Esophagus muscularis mucosa (tissue), 4 donors: Measurements from ENCODE around the gene CDH8. TPM values are rescaled to one million over a fixed set of nuclear protein-coding genes. Genes with fewer than 3 reads are reported as not detected.

Experiments used
- DNase-seq: peaks from one replicate; pipeline ENCODE4 v3.0.0-alpha.2; 2017; ENCODE audit errors: extremely low spot score
- H3K27ac ChIP-seq, 4 donors: fragments of 200-600 bp; sonication (generic); replicated peaks in 1 of 4; 1 replicate in 3 of 4; 2 replicates in 1 of 4; pipeline ENCODE4 v1.5.1; 2016 to 2019; ENCODE audit warnings: mild to moderate bottlenecking in 1 of 4
- H3K27me3 ChIP-seq, 4 donors: fragments of 200-600 bp; sonication (generic); one replicate each; pipeline versions ENCODE4 v1.5.1 to v1.6.0; 2016 to 2019
- H3K36me3 ChIP-seq, 4 donors: fragments of 200-600 bp; sonication (generic); one replicate each; pipeline ENCODE4 v1.5.1; 2016 to 2019
- H3K4me1 ChIP-seq, 4 donors: fragments of 200-600 bp; sonication (generic); one replicate each; pipeline ENCODE4 v1.5.1; 2016 to 2019
- H3K4me3 ChIP-seq, 4 donors: fragments of 200-600 bp; sonication (generic); 1 replicate in 2 of 4; 2 replicates in 2 of 4; pipeline ENCODE4 v1.5.1; 2016 to 2019; ENCODE audit warnings: mild to moderate bottlenecking in 4 of 4, moderate library complexity in 1 of 4
- H3K9me3 ChIP-seq, 4 donors: fragments of 200-600 bp; sonication (generic); 1 replicate in 3 of 4; 2 replicates in 1 of 4; pipeline ENCODE4 v1.5.1; 2016 to 2019
- CTCF ChIP-seq, 3 experiments: fragments of 200-600 bp in 2 of 3; fragments of 450-650 bp in 1 of 3; sonication (generic) in 2 of 3; IDR thresholded peaks; one replicate each; pipeline ENCODE4 v1.5.1; 2017 to 2019; ENCODE audit warnings: antibody characterized with exemption in 3 of 3, mild to moderate bottlenecking in 2 of 3, moderate library complexity in 1 of 3
- EP300 ChIP-seq: sonication (generic); formaldehyde crosslinking; IDR thresholded peaks from one replicate; pipeline ENCODE4 v1.6.1; 2017; ENCODE audit warnings: antibody characterized with exemption
- POLR2A ChIP-seq: fragments of 450-650 bp; IDR thresholded peaks from one replicate; pipeline ENCODE4 v1.6.1; 2017; ENCODE audit warnings: antibody characterized with exemption, moderate library complexity, mild to moderate bottlenecking, low read depth
- POLR2AphosphoS5 ChIP-seq, 2 donors: sonication (generic); formaldehyde crosslinking; IDR thresholded peaks; one replicate each; pipeline ENCODE4 v1.6.1; 2017; ENCODE audit warnings: antibody characterized with exemption in 2 of 2
- WGBS: methylation state at CpG from one replicate; pipeline ENCODE4 v1.1.5; 2018; 5-methylcytosine and 5-hydroxymethylcytosine counted together
- intact Hi-C: fragments of 100-400 bp; cut with DNase I; formaldehyde crosslinking; loops from one replicate; pipeline ENCODE4 v1.15.1; 2023
- total RNA-seq, 4 donors: library from RNA; depleted of rRNA; stranded (reverse); fragments of >200 nt; gene quantifications; one replicate each; pipeline versions ENCODE4 v1.1.0 to v1.2.1, GENCODE V29; 2016

CDH8 gene
- total RNA-seq, 4 donors from 2014 or later: 0.42 to 3.6 (median 1.9) TPM

- 80% methylated on average over 3 of the region's 3 CpGs for WGBS
- TF ChIP-seq POLR2AphosphoS5 (IDR thresholded peaks at IDR 0.05) (no peak), EP300 (no peak), CTCF (IDR thresholded peaks at IDR 0.05) (no peak), POLR2A (no peak)
- intact Hi-C loops: no loop called here
- Histone ChIP-seq H3K27ac (no peak overlapping the region), H3K36me3 (no peaks in the 10 kb centered on the region), H3K27me3 (no peaks in the 10 kb centered on the region), H3K4me1 (no peaks in the 10 kb centered on the region), H3K4me3 (no peak overlapping the region), H3K9me3 (no peaks in the 10 kb centered on the region)
- no peak for DNase-seq
Observed at GRCh38 chr16:62022688-62023087, 13.6 kb downstream of the CDH8 start.

GRCh38 chr16:62021161-62021581, 15.1 kb downstream of the CDH8 start:
- Histone ChIP-seq H3K27me3 (no peaks in the 10 kb centered on the region), H3K36me3 (no peaks in the 10 kb centered on the region), H3K4me3 (no peak overlapping the region), H3K4me1 (no peaks in the 10 kb centered on the region), H3K27ac (no peak overlapping the region), H3K9me3 (no peaks in the 10 kb centered on the region)
- intact Hi-C loops: no loop called here
- 50% methylated on average over 11 of the region's 11 CpGs for WGBS
- no peak for DNase-seq
- TF ChIP-seq CTCF (IDR thresholded peaks at IDR 0.05): no peak
- no peak for TF ChIP-seq POLR2AphosphoS5 (IDR thresholded peaks at IDR 0.05)
- TF ChIP-seq POLR2A: no peak
- no peak for TF ChIP-seq EP300

GRCh38 chr16:62020681-62021080, 15.6 kb downstream of the CDH8 start:
- H3K36me3 ChIP-seq: no peaks in the 10 kb centered on the region
- H3K27me3 ChIP-seq: no peaks in the 10 kb centered on the region

GRCh38 chr16:62019851-62020250, 16.4 kb downstream of the CDH8 start:
- TF ChIP-seq EP300: no peak
- no peak for TF ChIP-seq CTCF (IDR thresholded peaks at IDR 0.05)
- TF ChIP-seq POLR2AphosphoS5 (IDR thresholded peaks at IDR 0.05): no peak
- no peak for TF ChIP-seq POLR2A
- no peaks in the 10 kb centered on the region for H3K4me1 ChIP-seq
- no peak for DNase-seq
- no peaks in the 10 kb centered on the region for H3K9me3 ChIP-seq
- intact Hi-C loops: no loop called here
- H3K36me3 ChIP-seq: no peaks in the 10 kb centered on the region
- H3K27me3 ChIP-seq: no peaks in the 10 kb centered on the region
- WGBS: 71% methylated on average over 1 of the region's 1 CpG
- no peak overlapping the region for H3K4me3 ChIP-seq
- no peak overlapping the region for H3K27ac ChIP-seq

More at GRCh38 chr16:62020681-62021080, 15.6 kb downstream of the CDH8 start:
- no peaks in the 10 kb centered on the region for H3K9me3 ChIP-seq
- DNase-seq: no peak
- 50% methylated on average over 6 of the region's 6 CpGs for WGBS
- no peak overlapping the region for H3K27ac ChIP-seq
- TF ChIP-seq EP300: no peak
- no peak for TF ChIP-seq POLR2A
- TF ChIP-seq POLR2AphosphoS5 (IDR thresholded peaks at IDR 0.05): no peak
- no peak for TF ChIP-seq CTCF (IDR thresholded peaks at IDR 0.05)
- intact Hi-C loops: no loop called here
- no peaks in the 10 kb centered on the region for H3K4me1 ChIP-seq
- no peak overlapping the region for H3K4me3 ChIP-seq

- no peak for DNase-seq
- no peak for TF ChIP-seq POLR2AphosphoS5 (IDR thresholded peaks at IDR 0.05)
- Histone ChIP-seq H3K4me3 (no peak overlapping the region), H3K36me3 (no peaks in the 10 kb centered on the region), H3K9me3 (no peaks in the 10 kb centered on the region), H3K27ac (no peak overlapping the region), H3K4me1 (no peaks in the 10 kb centered on the region), H3K27me3 (no peaks in the 10 kb centered on the region)
- WGBS: 91% methylated on average over 15 of the region's 15 CpGs
- intact Hi-C loops: no loop called here
Observed at GRCh38 chr16:62018301-62019060, 17.8 kb downstream of the CDH8 start.
